HG02610 (cell line): Measurements from ENCODE around the gene SLC25A21.
A peak's percentile ranks its signal among the peaks of the same experiment; 100 is the strongest.
"Not testable (repeated sequence)": the region's sequence is repeated elsewhere in the genome, so short reads cannot be mapped to it uniquely, and the experiment has no call there.

Source experiments
- ATAC-seq: cut with Tn5 transposase; IDR thresholded peaks from one replicate; pipeline ENCODE4 v1.9.1; 2021; ENCODE audit warnings: mild to moderate bottlenecking, moderate library complexity; ENCODE audit not compliant: unreplicated experiment

SLC25A21 gene

GRCh38 chr14:36896300-36896699, 276.1 kb downstream of the SLC25A21 start:
- ATAC-seq: not testable (repeated sequence)

GRCh38 chr14:36884049-36884448, 288.4 kb downstream of the SLC25A21 start:
- ATAC-seq: no peak

GRCh38 chr14:36880276-36880675, 292.1 kb downstream of the SLC25A21 start:
- no peak for ATAC-seq

- ATAC-seq: no peak
Observed at GRCh38 chr14:36879558-36879957, 292.8 kb downstream of the SLC25A21 start.

GRCh38 chr14:36874396-36875138, 297.8 kb downstream of the SLC25A21 start:
- no peak for ATAC-seq

GRCh38 chr14:36870776-36871175, 301.6 kb downstream of the SLC25A21 start:
- ATAC-seq: no peak

GRCh38 chr14:36869125-36869524, 303.3 kb downstream of the SLC25A21 start:
- no peak for ATAC-seq

GRCh38 chr14:36866867-36867266, 305.5 kb downstream of the SLC25A21 start:
- peak; percentile 79 for ATAC-seq

GRCh38 chr14:36863271-36863670, 309.1 kb downstream of the SLC25A21 start:
- ATAC-seq: no peak

GRCh38 chr14:36862237-36862636, 310.2 kb downstream of the SLC25A21 start:
- not testable (repeated sequence) for ATAC-seq

- ATAC-seq: no peak
Observed at GRCh38 chr14:36860831-36861230, 311.6 kb downstream of the SLC25A21 start.

GRCh38 chr14:36859119-36859518, 313.3 kb downstream of the SLC25A21 start:
- ATAC-seq: no peak

- no peak for ATAC-seq
Observed at GRCh38 chr14:36857842-36858445, 314.5 kb downstream of the SLC25A21 start.

- no peak for ATAC-seq
Observed at GRCh38 chr14:36857136-36857535, 315.3 kb downstream of the SLC25A21 start.

GRCh38 chr14:36856095-36856878, 316.1 kb downstream of the SLC25A21 start:
- ATAC-seq: no peak

- no peak for ATAC-seq
Observed at GRCh38 chr14:36855396-36855795, 317.0 kb downstream of the SLC25A21 start.

GRCh38 chr14:36852981-36853691, 319.3 kb downstream of the SLC25A21 start:
- ATAC-seq: no peak

- ATAC-seq: no peak
Observed at GRCh38 chr14:36848213-36848612, 324.2 kb downstream of the SLC25A21 start.

- ATAC-seq: no peak
Observed at GRCh38 chr14:36847366-36847765, 325.0 kb downstream of the SLC25A21 start.

GRCh38 chr14:36845356-36846012, 326.9 kb downstream of the SLC25A21 start:
- ATAC-seq: no peak
